DND-41 (cell line): ENCODE data around the gene C9orf78.
A peak's percentile ranks its signal among the peaks of the same experiment; 100 is the strongest.

Experiments
- ATAC-seq: fragments of 200-7000 bp; cut with Tn5 transposase; 3 replicates; pipeline ENCODE4 v1.9.1; 2021; ENCODE audit warnings: low read depth; ENCODE audit not compliant: insufficient read depth
- DNase-seq: peaks from one replicate; pipeline ENCODE4 v3.0.0-alpha.2; 2020
- H2AFZ ChIP-seq: 2 replicates; pipeline ENCODE4 v1.6.0; 2012; ENCODE audit warnings: low read depth, low read length
- H3K27ac ChIP-seq: 2 replicates; pipeline ENCODE4 v1.5.1; 2012; ENCODE audit warnings: low read length, inconsistent platforms
- H3K27me3 ChIP-seq: fragments of 200-600 bp; sonication (generic); 2 replicates; pipeline ENCODE4 v1.6.0; 2012; ENCODE audit warnings: low read length, mild to moderate bottlenecking, inconsistent platforms; ENCODE audit not compliant: insufficient read depth, poor library complexity
- H3K36me3 ChIP-seq: 2 replicates; pipeline ENCODE4 v1.5.1; 2012; ENCODE audit warnings: low read length, inconsistent platforms; ENCODE audit not compliant: insufficient read depth
- H3K4me1 ChIP-seq: 2 replicates; pipeline ENCODE4 v1.5.1; 2012; ENCODE audit warnings: mild to moderate bottlenecking, low read length; ENCODE audit not compliant: insufficient read depth
- H3K4me2 ChIP-seq: 2 replicates; pipeline ENCODE4 v1.6.0; 2012; ENCODE audit warnings: mild to moderate bottlenecking, moderate library complexity, low read length, inconsistent platforms; ENCODE audit not compliant: insufficient read depth
- H3K4me3 ChIP-seq, 2 experiments: fragments of 200-600 bp in 1 of 2; shearing (Covaris generic) in 1 of 2; 2 replicates each; pipeline ENCODE4 v1.5.1; 2012 to 2016; ENCODE audit warnings: inconsistent platforms in 2 of 2, low read length in 2 of 2, mild to moderate bottlenecking in 2 of 2, low read depth in 1 of 2, moderate library complexity in 1 of 2
- H3K79me2 ChIP-seq: 2 replicates; pipeline ENCODE4 v1.6.0; 2012; ENCODE audit warnings: low read length, inconsistent platforms; ENCODE audit not compliant: insufficient read depth
- H3K9ac ChIP-seq: 2 replicates; pipeline ENCODE4 v1.6.0; 2012; ENCODE audit warnings: low read depth, mild to moderate bottlenecking, inconsistent platforms, low read length, moderate library complexity
- H3K9me3 ChIP-seq: 2 replicates; pipeline ENCODE4 v1.5.1; 2012; ENCODE audit warnings: low read length, moderate library complexity, mild to moderate bottlenecking, inconsistent platforms; ENCODE audit not compliant: insufficient read depth, severe bottlenecking
- H4K20me1 ChIP-seq: 2 replicates; pipeline ENCODE4 v1.6.0; 2012; ENCODE audit warnings: low read length; ENCODE audit not compliant: insufficient read depth
- EZH2 ChIP-seq: IDR thresholded peaks from 3 replicates; pipeline ENCODE4 v1.6.1; 2012; ENCODE audit warnings: borderline replicate concordance, low read depth, mild to moderate bottlenecking, moderate library complexity, low read length, inconsistent platforms; ENCODE audit not compliant: severe bottlenecking
- TF ChIP-seq, protein P1 (sequence below): IDR thresholded peaks from 2 replicates; pipeline ENCODE4 v1.5.1; 2012; ENCODE audit warnings: borderline replicate concordance, low read length, moderate library complexity, mild to moderate bottlenecking; ENCODE audit not compliant: poor library complexity, severe bottlenecking; ENCODE audit errors: extremely low read depth

Gene C9orf78

DNA sequence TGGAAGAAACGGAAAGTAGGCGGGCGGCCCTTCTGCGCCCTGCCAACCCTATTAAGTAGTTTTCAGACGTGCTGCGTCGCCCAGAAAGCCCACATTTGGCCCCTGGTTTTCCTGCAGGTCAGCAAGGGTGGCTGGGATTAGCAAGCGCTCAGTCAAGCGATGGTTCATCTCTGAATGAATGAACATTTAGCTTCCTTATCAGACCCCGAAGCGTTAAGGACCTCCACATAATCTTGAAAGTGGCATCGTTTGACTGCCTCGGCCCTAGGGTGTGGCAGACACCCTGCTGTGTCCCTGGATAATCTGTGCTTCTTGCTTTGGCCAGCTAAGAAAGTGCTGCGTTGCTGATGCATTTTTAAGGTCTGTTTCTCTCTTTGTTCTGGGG lies 31.4 kb downstream of the C9orf78 start:
- peaks cover 11% of the 10 kb centered on the region; the same call in 1 of the 2 replicates for H4K20me1 ChIP-seq
- DNase-seq (no peak), ATAC-seq (0 out of 3 replicates have a peak, but pooled peaks have one; percentile 2)
- H3K79me2 ChIP-seq = peaks cover 27% of the 10 kb centered on the region
- peaks cover 25% of the 10 kb centered on the region for H3K36me3 ChIP-seq
- H2AFZ ChIP-seq = 0 out of 2 replicates have a peak overlapping the region, but pooled peaks have one; percentile 62
- TF ChIP-seq EZH2 = no peak
- TF ChIP-seq, protein P1, sequence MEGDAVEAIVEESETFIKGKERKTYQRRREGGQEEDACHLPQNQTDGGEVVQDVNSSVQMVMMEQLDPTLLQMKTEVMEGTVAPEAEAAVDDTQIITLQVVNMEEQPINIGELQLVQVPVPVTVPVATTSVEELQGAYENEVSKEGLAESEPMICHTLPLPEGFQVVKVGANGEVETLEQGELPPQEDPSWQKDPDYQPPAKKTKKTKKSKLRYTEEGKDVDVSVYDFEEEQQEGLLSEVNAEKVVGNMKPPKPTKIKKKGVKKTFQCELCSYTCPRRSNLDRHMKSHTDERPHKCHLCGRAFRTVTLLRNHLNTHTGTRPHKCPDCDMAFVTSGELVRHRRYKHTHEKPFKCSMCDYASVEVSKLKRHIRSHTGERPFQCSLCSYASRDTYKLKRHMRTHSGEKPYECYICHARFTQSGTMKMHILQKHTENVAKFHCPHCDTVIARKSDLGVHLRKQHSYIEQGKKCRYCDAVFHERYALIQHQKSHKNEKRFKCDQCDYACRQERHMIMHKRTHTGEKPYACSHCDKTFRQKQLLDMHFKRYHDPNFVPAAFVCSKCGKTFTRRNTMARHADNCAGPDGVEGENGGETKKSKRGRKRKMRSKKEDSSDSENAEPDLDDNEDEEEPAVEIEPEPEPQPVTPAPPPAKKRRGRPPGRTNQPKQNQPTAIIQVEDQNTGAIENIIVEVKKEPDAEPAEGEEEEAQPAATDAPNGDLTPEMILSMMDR = no peak
- no peaks in the 10 kb centered on the region for H3K27me3 ChIP-seq
- peak overlapping the region; percentile 61 for H3K9ac ChIP-seq
- peak overlapping the region; percentile 26 to 76; a peak in 3 of 4 replicates for H3K4me3 ChIP-seq
- peak overlapping the region; percentile 70 for H3K27ac ChIP-seq
- peak overlapping the region; percentile 97 for H3K4me2 ChIP-seq
- no peaks in the 10 kb centered on the region for H3K9me3 ChIP-seq
- peaks cover 10% of the 10 kb centered on the region for H3K4me1 ChIP-seq

DNA sequence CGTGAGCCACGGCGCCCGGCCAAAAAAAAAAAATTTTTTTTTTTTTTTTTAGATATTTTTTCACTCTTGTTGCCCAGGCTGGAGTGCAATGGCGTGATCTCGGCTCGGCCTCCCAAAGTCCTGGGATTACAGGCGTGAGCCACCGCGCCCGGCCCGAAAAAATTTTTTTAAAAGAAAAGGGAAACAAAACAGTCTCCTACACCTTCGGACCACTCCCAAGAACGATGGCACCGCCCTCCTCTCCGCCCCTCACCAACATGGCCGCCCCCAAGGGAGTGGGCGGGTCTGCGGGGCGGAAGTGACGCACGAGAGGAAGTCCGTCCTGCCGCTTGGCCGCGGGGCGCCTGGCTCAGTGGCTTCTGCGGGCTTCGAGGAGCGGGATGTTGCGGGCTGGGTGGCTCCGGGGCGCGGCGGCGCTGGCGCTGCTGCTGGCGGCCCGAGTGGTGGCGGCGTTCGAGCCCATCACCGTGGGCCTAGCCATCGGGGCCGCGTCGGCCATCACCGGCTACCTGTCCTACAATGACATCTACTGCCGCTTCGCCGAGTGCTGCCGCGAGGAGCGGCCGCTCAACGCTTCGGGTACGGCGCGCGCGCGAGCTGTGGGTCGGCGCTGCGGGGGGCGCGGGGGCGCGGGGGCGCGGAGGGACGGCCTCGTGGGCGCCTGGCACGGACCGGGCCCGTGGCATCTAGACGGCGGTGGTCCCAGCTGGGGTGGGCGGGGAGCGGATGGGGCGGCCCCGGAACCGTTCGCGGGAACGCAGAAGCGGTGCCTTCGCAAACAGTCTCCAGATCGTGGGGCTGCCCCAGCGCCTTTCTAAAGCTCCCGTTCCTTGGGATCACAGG lies 32.0 kb downstream of the C9orf78 start, which contains the start of gene TOR1B:
TOR1B (plus strand) TSS at position 352 of the 843 bp plus-strand sequence; CDS start at position 381, 29 bp downstream.
- Histone ChIP-seq H3K79me2 (peaks cover 27% of the 10 kb centered on the region), H3K9ac (peak within 1 kb of the TSS; percentile 61), H3K4me3 (peak within 1 kb of the TSS; percentile 26 to 76; a peak in 3 of 4 replicates), H3K4me1 (peaks cover 10% of the 10 kb centered on the region), H4K20me1 (peaks cover 11% of the 10 kb centered on the region; the same call in 1 of the 2 replicates), H3K27ac (peak within 1 kb of the TSS; percentile 70), H3K9me3 (no peaks in the 10 kb centered on the region), H3K36me3 (peaks cover 22% of the 10 kb centered on the region), H3K4me2 (peak within 1 kb of the TSS; percentile 97), H3K27me3 (no peaks in the 10 kb centered on the region), H2AFZ (peak within 1 kb of the TSS; percentile 62)
- TF ChIP-seq EZH2 = no peak
- TF ChIP-seq, protein P1 = no peak
- peak; percentile 91 for ATAC-seq
- peak; percentile 94 for DNase-seq

- ATAC-seq (no peak), DNase-seq (no peak)
- no peak overlapping the region for H3K4me3 ChIP-seq
- peaks cover 23% of the 10 kb centered on the region for H3K79me2 ChIP-seq
- peaks cover 10% of the 10 kb centered on the region for H3K4me1 ChIP-seq
- H2AFZ ChIP-seq = peak overlapping the region; percentile 22; the same call in 1 of the 2 replicates
- H3K27ac ChIP-seq = no peak overlapping the region
- no peaks in the 10 kb centered on the region for H3K27me3 ChIP-seq
- H4K20me1 ChIP-seq = peaks cover 11% of the 10 kb centered on the region; the same call in 1 of the 2 replicates
- H3K4me2 ChIP-seq = no peak overlapping the region
- no peak overlapping the region for H3K9ac ChIP-seq
- TF ChIP-seq EZH2 = no peak
- TF ChIP-seq, protein P1 = no peak
- H3K9me3 ChIP-seq = no peaks in the 10 kb centered on the region
- H3K36me3 ChIP-seq = peaks cover 14% of the 10 kb centered on the region
Observed at GRCh38 chr9:129801504-129801903, 33.6 kb downstream of the C9orf78 start.
